Panc1 (cell line): ENCODE data around the gene OSBPL10.

Source experiments
- CTCF ChIP-seq: fragments of 450-650 bp; IDR thresholded peaks from 2 replicates; pipeline ENCODE4 v1.5.1; 2017; ENCODE audit warnings: mild to moderate bottlenecking
- POLR2AphosphoS5 ChIP-seq: IDR thresholded peaks from 2 replicates; pipeline ENCODE4 v1.6.1; 2012; ENCODE audit warnings: mild to moderate bottlenecking, low read depth, low read length, moderate library complexity

- no peak for TF ChIP-seq CTCF
- TF ChIP-seq POLR2AphosphoS5: no peak
Observed at GRCh38 chr3:31882895-31883294, 98.2 kb downstream of the OSBPL10 start.
